SU-DHL-6 (cell line): ENCODE results near the gene CABCOCO1.

ENCODE experiments used
- H2AFZ ChIP-seq: fragments of 200-600 bp; sonication (generic); 2 replicates; pipeline ENCODE4 v1.6.1; 2014; ENCODE audit warnings: low read depth, mild to moderate bottlenecking, moderate library complexity, mixed read lengths, antibody characterized with exemption, low read length; ENCODE audit not compliant: severe bottlenecking
- H3F3A ChIP-seq: fragments of 200-600 bp; shearing (Covaris generic); 2 replicates; pipeline ENCODE4 v1.6.0; 2016; ENCODE audit warnings: antibody characterized with exemption, mild to moderate bottlenecking; ENCODE audit not compliant: insufficient read depth
- H3K27ac ChIP-seq: fragments of 200-600 bp; sonication (generic); 2 replicates; pipeline ENCODE4 v1.5.1; 2016; ENCODE audit warnings: low read depth, mild to moderate bottlenecking, low read length, moderate library complexity, mixed read lengths
- H3K27me3 ChIP-seq: fragments of 200-600 bp; sonication (generic), shearing (Covaris generic); 2 replicates; pipeline ENCODE4 v1.6.0; 2014; ENCODE audit warnings: mild to moderate bottlenecking, low read length
- H3K36me3 ChIP-seq: fragments of 200-600 bp; sonication (generic); 2 replicates; pipeline ENCODE4 v1.6.1; 2014; ENCODE audit warnings: mild to moderate bottlenecking, low read length, mixed read lengths
- H3K4me2 ChIP-seq: fragments of 300-600, 200-600 bp; shearing (Covaris generic), sonication (generic); 2 replicates; pipeline ENCODE4 v1.6.0; 2014; ENCODE audit warnings: low read length, low read depth, mild to moderate bottlenecking; ENCODE audit not compliant: poor library complexity, severe bottlenecking
- H3K4me3 ChIP-seq: fragments of 200-600 bp; sonication (generic); 2 replicates; pipeline ENCODE4 v1.5.1; 2014; ENCODE audit warnings: antibody characterized with exemption, low read length, mild to moderate bottlenecking, mixed read lengths; ENCODE audit not compliant: insufficient read depth, poor library complexity, severe bottlenecking
- H3K79me2 ChIP-seq: fragments of 200-600 bp; sonication (generic); 2 replicates; pipeline ENCODE4 v1.6.1; 2014; ENCODE audit warnings: mild to moderate bottlenecking, low read length, moderate library complexity; ENCODE audit not compliant: insufficient read depth
- H3K9ac ChIP-seq: fragments of 200-600 bp; sonication (generic); 2 replicates; pipeline ENCODE4 v1.7.0; 2014; ENCODE audit warnings: mild to moderate bottlenecking, low read length
- H3K9me2 ChIP-seq: fragments of 200-600 bp; sonication (generic); replicated peaks from 2 replicates; pipeline ENCODE4 v1.6.1; 2014; ENCODE audit warnings: low read length; ENCODE audit not compliant: insufficient read depth
- H3K9me3 ChIP-seq: fragments of 200-600 bp; sonication (generic); 2 replicates; pipeline ENCODE4 v1.6.1; 2014; ENCODE audit warnings: low read length, mixed read lengths; ENCODE audit not compliant: insufficient read depth
- H4K20me1 ChIP-seq: fragments of 200-600 bp; sonication (generic); 2 replicates; pipeline ENCODE4 v1.6.1; 2014; ENCODE audit warnings: low read depth, mild to moderate bottlenecking, antibody characterized with exemption, low read length, moderate library complexity, mixed read lengths
- CTCF ChIP-seq: fragments of 200-600 bp; sonication (generic); IDR thresholded peaks from one replicate; pipeline ENCODE4 v1.5.1; 2017; ENCODE audit warnings: antibody characterized with exemption, mild to moderate bottlenecking, low read length, moderate library complexity; ENCODE audit not compliant: insufficient read depth, poor library complexity, severe bottlenecking
- EZH2phosphoT487 ChIP-seq: fragments of 200-600 bp; sonication (generic), shearing (Covaris generic); conservative IDR thresholded peaks from 2 replicates; pipeline ENCODE4 v1.6.1; 2018; ENCODE audit warnings: mild to moderate bottlenecking, antibody characterized with exemption, low read length, moderate library complexity, mixed read lengths

CABCOCO1 gene

GRCh38 chr10:61673360-61673759 is 10.6 kb downstream of the CABCOCO1 start:
- Histone ChIP-seq H3F3A (no peaks in the 10 kb centered on the region), H4K20me1 (no peaks in the 10 kb centered on the region), H2AFZ (no peak overlapping the region), H3K4me3 (no peak overlapping the region), H3K36me3 (no peaks in the 10 kb centered on the region), H3K9me3 (no peaks in the 10 kb centered on the region), H3K27ac (no peak overlapping the region), H3K9me2 (no peaks in the 10 kb centered on the region), H3K9ac (no peak overlapping the region), H3K27me3 (no peaks in the 10 kb centered on the region), H3K79me2 (no peaks in the 10 kb centered on the region), H3K4me2 (no peak overlapping the region)
- TF ChIP-seq EZH2phosphoT487 (no peak), CTCF (no peak)

GRCh38 chr10:61682323-61682722 is 19.6 kb downstream of the CABCOCO1 start:
- H3K79me2 ChIP-seq: no peaks in the 10 kb centered on the region
- H2AFZ ChIP-seq: no peak overlapping the region
- H3K4me3 ChIP-seq: no peak overlapping the region
- TF ChIP-seq CTCF (no peak), EZH2phosphoT487 (no peak)
- no peaks in the 10 kb centered on the region for H3F3A ChIP-seq
- H3K9ac ChIP-seq: no peak overlapping the region
- no peaks in the 10 kb centered on the region for H3K36me3 ChIP-seq
- no peaks in the 10 kb centered on the region for H3K27me3 ChIP-seq
- no peak overlapping the region for H3K27ac ChIP-seq
- H4K20me1 ChIP-seq: no peaks in the 10 kb centered on the region
- H3K4me2 ChIP-seq: no peak overlapping the region
- H3K9me3 ChIP-seq: no peaks in the 10 kb centered on the region
- no peaks in the 10 kb centered on the region for H3K9me2 ChIP-seq

- no peak overlapping the region for H2AFZ ChIP-seq
- H3K9me3 ChIP-seq: no peaks in the 10 kb centered on the region
- H3K36me3 ChIP-seq: no peaks in the 10 kb centered on the region
- no peak overlapping the region for H3K4me2 ChIP-seq
- no peaks in the 10 kb centered on the region for H4K20me1 ChIP-seq
- H3K9ac ChIP-seq: no peak overlapping the region
- TF ChIP-seq CTCF: no peak
- TF ChIP-seq EZH2phosphoT487: no peak
- H3K27me3 ChIP-seq: no peaks in the 10 kb centered on the region
- H3K9me2 ChIP-seq: no peaks in the 10 kb centered on the region
- H3K79me2 ChIP-seq: no peaks in the 10 kb centered on the region
- no peak overlapping the region for H3K27ac ChIP-seq
- no peaks in the 10 kb centered on the region for H3F3A ChIP-seq
- H3K4me3 ChIP-seq: no peak overlapping the region
Observed at GRCh38 chr10:61683319-61683718, 20.6 kb downstream of the CABCOCO1 start.
